GM19099 (cell line): ENCODE results near the gene DNAJB8.

Source experiments
- POLR2A ChIP-seq: IDR thresholded peaks from 3 replicates; pipeline ENCODE4 v1.6.1; 2011; ENCODE audit warnings: low read depth; ENCODE audit not compliant: insufficient read length; ENCODE audit errors: extremely low read depth

DNAJB8 gene

GRCh38 chr3:128413413-128414205 is 53.1 kb downstream of the DNAJB8 start:
- TF ChIP-seq POLR2A, result no peak

- no peak for TF ChIP-seq POLR2A
Observed at GRCh38 chr3:128413003-128413370, 53.7 kb downstream of the DNAJB8 start.
